ENCODE results near the gene ABHD2. TPM values are rescaled to one million over a fixed set of nuclear protein-coding genes. Genes with fewer than 3 reads are reported as not detected.

Gene ABHD2
- total and polyA plus RNA-seq, 9 of the 15 experiments (the other 6 are each of a cell fraction or from before 2014, with no cell fraction given): 16.9 to 99.8 (median 47.5) TPM

DNA sequence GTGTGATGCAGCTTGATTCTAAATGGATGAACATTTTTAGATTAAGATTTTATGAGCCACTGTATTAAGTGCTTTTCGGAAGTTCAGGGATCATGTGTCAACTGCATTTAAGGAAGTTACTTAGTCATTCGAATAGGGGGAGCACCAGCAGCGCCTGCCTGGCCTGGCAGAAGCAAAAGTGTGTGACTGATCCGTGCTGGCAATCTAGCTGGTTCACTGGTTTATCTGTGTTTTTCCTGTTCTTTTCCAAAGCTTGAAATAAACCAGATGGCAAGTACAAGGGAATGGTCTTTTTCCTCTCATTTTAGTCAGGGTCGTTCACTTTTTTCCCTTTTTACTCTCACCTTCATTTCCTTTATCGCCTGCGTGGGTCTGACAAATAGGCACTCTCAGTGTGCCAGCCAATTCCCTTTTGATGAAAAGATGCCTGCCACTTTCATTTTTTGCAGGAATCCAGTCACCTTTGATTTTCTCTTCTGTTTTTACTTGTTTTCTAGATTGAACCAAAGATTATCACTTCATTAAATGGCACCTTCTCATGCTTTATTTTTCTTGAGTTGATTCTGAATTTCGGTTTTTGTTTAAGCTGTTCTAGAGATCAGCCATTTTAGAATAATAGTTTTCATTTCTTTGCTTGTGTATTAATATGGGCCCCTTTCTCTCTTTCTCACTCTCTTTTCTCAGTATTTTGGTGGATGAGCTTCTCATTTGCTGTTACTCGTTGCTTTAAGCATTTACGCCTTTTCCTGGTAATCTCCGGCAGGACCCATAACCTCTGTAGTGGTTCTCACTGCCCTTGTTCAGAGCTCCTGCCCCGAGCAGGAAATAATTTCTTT, 2.8 kb downstream of the ABHD2 start (continued):
- TF ChIP-seq TEAD4 (IDR thresholded peaks at IDR 0.05; ENCODE audit: low read length) (no peak), TEAD4 (CRISPR knock-in tag; IDR thresholded peaks at IDR 0.05; ENCODE audit: borderline replicate concordance) (no peak), MECOM (CRISPR knock-in tag; IDR thresholded peaks at IDR 0.05) (no peak), GTF2A2 (tag; IDR thresholded peaks at IDR 0.05) (peak; percentile 43; the same call in 1 of the 2 replicates), NR2C2 (CRISPR knock-in tag; IDR thresholded peaks at IDR 0.05) (no peak), NR2C2 (tag; IDR thresholded peaks at IDR 0.05) (no peak), ZKSCAN8 (CRISPR knock-in tag; IDR thresholded peaks at IDR 0.05) (no peak), BCL6 (CRISPR knock-in tag; IDR thresholded peaks at IDR 0.05) (no peak), CTBP1 (IDR thresholded peaks at IDR 0.05; ENCODE audit: borderline replicate concordance) (0 out of 2 replicates have a peak, but pooled peaks have one; percentile 13), WHSC1 (IDR thresholded peaks at IDR 0.05; ENCODE audit: low read length) (no peak), RBM25 (IDR thresholded peaks at IDR 0.05; ENCODE audit: low read depth, low read length, severe bottlenecking) (no peak), CTCF (IDR thresholded peaks at IDR 0.05 in 2 of 3, conservative IDR thresholded peaks at IDR 0.05 in 1 of 3; ENCODE audit: insufficient read depth in 2 of 3, low read depth in 1 of 3, low read length in 3 of 3) (peak in 1 of 3 experiments; percentile 20; a peak in 2 of 6 replicates), NBN (IDR thresholded peaks at IDR 0.05; ENCODE audit: low read depth) (0 out of 2 replicates have a peak, but pooled peaks have one; percentile 18), SMAD4 (CRISPR knock-in tag; conservative IDR thresholded peaks at IDR 0.05) (no peak; the same call in 1 of the 2 replicates), NFRKB (IDR thresholded peaks at IDR 0.05; ENCODE audit: low read depth) (0 out of 2 replicates have a peak, but pooled peaks have one; percentile 61)
- TF ChIP-seq, protein P1, sequence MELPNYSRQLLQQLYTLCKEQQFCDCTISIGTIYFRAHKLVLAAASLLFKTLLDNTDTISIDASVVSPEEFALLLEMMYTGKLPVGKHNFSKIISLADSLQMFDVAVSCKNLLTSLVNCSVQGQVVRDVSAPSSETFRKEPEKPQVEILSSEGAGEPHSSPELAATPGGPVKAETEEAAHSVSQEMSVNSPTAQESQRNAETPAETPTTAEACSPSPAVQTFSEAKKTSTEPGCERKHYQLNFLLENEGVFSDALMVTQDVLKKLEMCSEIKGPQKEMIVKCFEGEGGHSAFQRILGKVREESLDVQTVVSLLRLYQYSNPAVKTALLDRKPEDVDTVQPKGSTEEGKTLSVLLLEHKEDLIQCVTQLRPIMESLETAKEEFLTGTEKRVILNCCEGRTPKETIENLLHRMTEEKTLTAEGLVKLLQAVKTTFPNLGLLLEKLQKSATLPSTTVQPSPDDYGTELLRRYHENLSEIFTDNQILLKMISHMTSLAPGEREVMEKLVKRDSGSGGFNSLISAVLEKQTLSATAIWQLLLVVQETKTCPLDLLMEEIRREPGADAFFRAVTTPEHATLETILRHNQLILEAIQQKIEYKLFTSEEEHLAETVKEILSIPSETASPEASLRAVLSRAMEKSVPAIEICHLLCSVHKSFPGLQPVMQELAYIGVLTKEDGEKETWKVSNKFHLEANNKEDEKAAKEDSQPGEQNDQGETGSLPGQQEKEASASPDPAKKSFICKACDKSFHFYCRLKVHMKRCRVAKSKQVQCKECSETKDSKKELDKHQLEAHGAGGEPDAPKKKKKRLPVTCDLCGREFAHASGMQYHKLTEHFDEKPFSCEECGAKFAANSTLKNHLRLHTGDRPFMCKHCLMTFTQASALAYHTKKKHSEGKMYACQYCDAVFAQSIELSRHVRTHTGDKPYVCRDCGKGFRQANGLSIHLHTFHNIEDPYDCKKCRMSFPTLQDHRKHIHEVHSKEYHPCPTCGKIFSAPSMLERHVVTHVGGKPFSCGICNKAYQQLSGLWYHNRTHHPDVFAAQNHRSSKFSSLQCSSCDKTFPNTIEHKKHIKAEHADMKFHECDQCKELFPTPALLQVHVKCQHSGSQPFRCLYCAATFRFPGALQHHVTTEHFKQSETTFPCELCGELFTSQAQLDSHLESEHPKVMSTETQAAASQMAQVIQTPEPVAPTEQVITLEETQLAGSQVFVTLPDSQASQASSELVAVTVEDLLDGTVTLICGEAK (IDR thresholded peaks at IDR 0.05): 0 out of 2 replicates have a peak, but pooled peaks have one; percentile 21
- TF ChIP-seq, protein P1 (CRISPR knock-in tag; IDR thresholded peaks at IDR 0.05): no peak
